ENCODE data around the gene USP1.

Gene USP1

GRCh38 chr1:62493656-62494055 is 56.8 kb downstream of the USP1 start:
- Histone ChIP-seq H3K36me3 (ENCODE audit: insufficient read depth, low read length) (peaks cover 33% of the 10 kb centered on the region), H3K9ac (ENCODE audit: low read length) (no peak overlapping the region), H3K4me3 (ENCODE audit: low read depth in 1 of 2, low read length in 2 of 2) (no peak overlapping the region), H3K27ac (ENCODE audit: low read depth, low read length) (no peak overlapping the region), H3K9me3 (ENCODE audit: low read length) (no peaks in the 10 kb centered on the region), H3K4me1 (ENCODE audit: insufficient read depth, low read length) (no peaks in the 10 kb centered on the region), H3K27me3 (ENCODE audit: control insufficient read depth in 1 of 2, insufficient read depth in 2 of 2, low read length in 2 of 2) (no peaks in the 10 kb centered on the region)

GRCh38 chr1:62494137-62494536 is 57.3 kb downstream of the USP1 start:
- Histone ChIP-seq H3K9me3 (ENCODE audit: low read length) (no peaks in the 10 kb centered on the region), H3K27ac (ENCODE audit: low read depth, low read length) (no peak overlapping the region), H3K27me3 (ENCODE audit: control insufficient read depth in 1 of 2, insufficient read depth in 2 of 2, low read length in 2 of 2) (no peaks in the 10 kb centered on the region), H3K4me1 (ENCODE audit: insufficient read depth, low read length) (no peaks in the 10 kb centered on the region), H3K4me3 (ENCODE audit: low read depth in 1 of 2, low read length in 2 of 2) (no peak overlapping the region), H3K9ac (ENCODE audit: low read length) (no peak overlapping the region), H3K36me3 (ENCODE audit: insufficient read depth, low read length) (peaks cover 33% of the 10 kb centered on the region)

DNA sequence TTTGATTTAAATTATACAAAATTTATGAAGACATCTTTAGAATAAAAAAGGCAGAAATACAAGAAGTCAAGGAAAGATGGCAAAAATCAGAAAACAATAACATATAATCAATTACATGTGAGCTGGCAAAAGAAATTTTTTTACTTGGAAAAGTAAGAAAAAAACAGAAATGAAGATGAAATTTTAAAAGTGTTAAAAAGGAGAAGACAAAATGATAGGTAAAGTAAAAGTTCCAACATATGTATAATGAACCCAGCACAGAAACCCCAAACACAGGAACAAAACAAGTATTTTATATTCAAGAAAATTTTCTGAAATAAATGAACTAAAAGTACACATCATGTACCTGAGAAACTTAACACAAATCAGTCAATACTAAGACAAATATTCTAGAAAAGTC is 63.4 kb downstream of the USP1 start:
- Histone ChIP-seq H3K36me3 (ENCODE audit: insufficient read depth, low read length) (peaks cover 9% of the 10 kb centered on the region), H3K9me3 (ENCODE audit: low read length) (no peaks in the 10 kb centered on the region), H3K4me1 (ENCODE audit: insufficient read depth, low read length) (no peaks in the 10 kb centered on the region), H3K27ac (ENCODE audit: low read depth, low read length) (no peak overlapping the region), H3K9ac (ENCODE audit: low read length) (no peak overlapping the region), H3K27me3 (ENCODE audit: control insufficient read depth in 1 of 2, insufficient read depth in 2 of 2, low read length in 2 of 2) (no peaks in the 10 kb centered on the region), H3K4me3 (ENCODE audit: low read depth in 1 of 2, low read length in 2 of 2) (no peak overlapping the region)

All from muscle layer of colon (tissue), 2 donors.